MCF 10A (cell line): ENCODE results near the gene KAZN. TPM values are rescaled to one million over a fixed set of nuclear protein-coding genes. Genes with fewer than 3 reads are reported as not detected.

Source experiments
- BruUV-seq: library from RNA; stranded (reverse); fragments of 400-500 nt; replicated peaks from 2 replicates; lab custom pipeline; 2021; lab: Mats Ljungman, UMichigan
- CTCF ChIA-PET: fragments of 300-600 bp; sonication (Branson Sonifier 250); formaldehyde crosslinking; extraction: SDS; loops from one replicate; lab custom pipeline; 2021; ENCODE audit warnings: antibody characterized with exemption, inconsistent platforms; lab: Yijun Ruan, JAX
- POLR2A ChIA-PET: fragments of 300-600, 350-650 bp; sonication (Branson Sonifier 250); formaldehyde crosslinking; extraction: SDS; loops from one replicate; lab custom pipeline; 2020; ENCODE audit warnings: antibody characterized with exemption, inconsistent platforms; lab: Yijun Ruan, JAX
- DNase-seq: peaks from one replicate; pipeline ENCODE4 v3.0.0-alpha.2; 2018; ENCODE audit not compliant: unreplicated experiment
- H3K27ac Mint-ChIP-seq: one replicate; pipeline ENCODE4 v1.8.0; 2022; ENCODE audit warnings: mild to moderate bottlenecking, low read depth, mixed read lengths; ENCODE audit not compliant: unreplicated experiment
- H3K27me3 Mint-ChIP-seq: one replicate; pipeline ENCODE4 v1.8.0; 2022; ENCODE audit warnings: mixed read lengths; ENCODE audit not compliant: insufficient read depth, unreplicated experiment
- H3K36me3 Mint-ChIP-seq: one replicate; pipeline ENCODE4 v1.8.0; 2022; ENCODE audit warnings: mild to moderate bottlenecking, moderate library complexity, mixed read lengths; ENCODE audit not compliant: insufficient read depth, unreplicated experiment
- H3K4me1 Mint-ChIP-seq: one replicate; pipeline ENCODE4 v1.8.0; 2022; ENCODE audit warnings: mixed read lengths; ENCODE audit not compliant: insufficient read depth, unreplicated experiment
- H3K4me3 Mint-ChIP-seq: one replicate; pipeline ENCODE4 v1.8.0; 2022; ENCODE audit warnings: mild to moderate bottlenecking, moderate library complexity, mixed read lengths; ENCODE audit not compliant: unreplicated experiment
- H3K9me3 Mint-ChIP-seq: one replicate; pipeline ENCODE4 v1.8.0; 2022; ENCODE audit warnings: mixed read lengths; ENCODE audit not compliant: unreplicated experiment
- intact Hi-C: fragments of 100-400 bp; cut with micrococcal nuclease; formaldehyde crosslinking; loops from 2 replicates; pipeline ENCODE4 v1.14.1; 2022
- total RNA-seq: library from RNA; stranded (reverse); gene quantifications from 2 replicates; pipeline ENCODE4 v1.2.3, GENCODE V29; 2022
- TF ChIP-seq, protein P1 (sequence below): fragments of 200-600 bp; IDR thresholded peaks from one replicate; pipeline ENCODE4 v1.8.0; 2022; ENCODE audit warnings: antibody characterized with exemption, mild to moderate bottlenecking; ENCODE audit not compliant: unreplicated experiment

The KAZN gene
- total RNA-seq, 1 experiment from 2014 or later = 3.3 TPM

DNA sequence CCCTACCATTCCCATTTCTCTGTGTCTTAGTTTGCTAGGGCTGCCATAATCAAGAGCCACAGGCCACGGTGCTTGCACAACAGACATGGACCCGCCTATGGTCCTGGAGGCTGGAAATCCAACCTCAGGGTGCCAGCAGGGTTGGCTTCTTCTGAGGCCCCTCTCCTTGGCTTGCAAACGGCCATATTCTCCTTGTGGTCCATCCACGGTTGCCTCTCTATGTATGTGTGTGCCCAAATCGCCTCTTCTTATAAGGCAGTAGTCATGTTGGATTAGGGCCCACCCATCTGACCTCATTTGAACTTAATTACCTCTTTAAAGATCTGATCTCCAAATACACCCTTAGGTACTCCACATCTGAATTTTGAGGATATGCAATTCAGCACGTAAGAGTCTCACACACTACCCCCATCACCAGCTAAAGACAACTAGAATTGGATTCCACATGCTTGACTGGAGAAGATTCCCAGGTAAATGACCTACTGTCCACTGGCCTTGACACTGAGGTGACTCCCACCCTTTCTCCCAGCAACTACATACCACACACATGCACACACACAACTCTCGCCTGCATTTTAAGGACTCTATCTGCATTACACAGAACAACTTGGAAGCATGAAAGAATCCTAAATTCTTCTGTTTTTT, 526.7 kb downstream of the KAZN start:
- H3K4me3 Mint-ChIP-seq = no peak overlapping the region
- ChIA-PET POLR2A (interaction anchor here (1.0 kb wide), 1 partner anchor 27 kb away, joined by 3 read pairs; no protein-coding TSS in a partner anchor), CTCF (interaction anchor here (0.7 to 10.6 kb wide), 5 partner anchors 27 to 208 kb away, joined by 3 to 92 read pairs (median 7); partner anchors contain the start of gene TMEM51)
- no peaks in the 10 kb centered on the region for H3K36me3 Mint-ChIP-seq
- no peaks in the 10 kb centered on the region for H3K9me3 Mint-ChIP-seq
- intact Hi-C loops = no loop called here
- TF ChIP-seq, protein P1, sequence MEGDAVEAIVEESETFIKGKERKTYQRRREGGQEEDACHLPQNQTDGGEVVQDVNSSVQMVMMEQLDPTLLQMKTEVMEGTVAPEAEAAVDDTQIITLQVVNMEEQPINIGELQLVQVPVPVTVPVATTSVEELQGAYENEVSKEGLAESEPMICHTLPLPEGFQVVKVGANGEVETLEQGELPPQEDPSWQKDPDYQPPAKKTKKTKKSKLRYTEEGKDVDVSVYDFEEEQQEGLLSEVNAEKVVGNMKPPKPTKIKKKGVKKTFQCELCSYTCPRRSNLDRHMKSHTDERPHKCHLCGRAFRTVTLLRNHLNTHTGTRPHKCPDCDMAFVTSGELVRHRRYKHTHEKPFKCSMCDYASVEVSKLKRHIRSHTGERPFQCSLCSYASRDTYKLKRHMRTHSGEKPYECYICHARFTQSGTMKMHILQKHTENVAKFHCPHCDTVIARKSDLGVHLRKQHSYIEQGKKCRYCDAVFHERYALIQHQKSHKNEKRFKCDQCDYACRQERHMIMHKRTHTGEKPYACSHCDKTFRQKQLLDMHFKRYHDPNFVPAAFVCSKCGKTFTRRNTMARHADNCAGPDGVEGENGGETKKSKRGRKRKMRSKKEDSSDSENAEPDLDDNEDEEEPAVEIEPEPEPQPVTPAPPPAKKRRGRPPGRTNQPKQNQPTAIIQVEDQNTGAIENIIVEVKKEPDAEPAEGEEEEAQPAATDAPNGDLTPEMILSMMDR = no peak
- DNase-seq = no peak
- no peak overlapping the region for H3K27ac Mint-ChIP-seq
- peaks cover 10% of the 10 kb centered on the region for H3K27me3 Mint-ChIP-seq
- BruUV-seq = no TSS peak
- no peaks in the 10 kb centered on the region for H3K4me1 Mint-ChIP-seq

DNA sequence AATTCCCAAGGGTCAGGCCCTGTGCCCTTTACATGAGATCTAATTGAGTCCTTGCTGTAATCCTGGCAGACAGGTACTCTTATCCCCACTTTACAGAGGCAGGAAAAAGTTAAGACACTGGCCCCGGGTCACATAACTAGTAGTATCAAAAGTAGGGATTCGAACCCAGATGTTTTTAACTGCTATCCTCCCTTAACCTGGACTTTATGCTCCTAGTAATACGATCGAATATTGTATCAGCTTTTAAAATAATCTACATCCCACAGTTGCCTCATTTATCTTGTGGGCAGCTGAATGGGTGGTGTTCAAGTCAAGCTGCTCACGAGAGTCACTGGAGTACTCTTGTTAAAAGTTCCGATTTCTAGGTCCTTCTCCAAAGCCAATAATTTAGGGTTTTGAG, 529.6 kb downstream of the KAZN start:
- Mint-ChIP-seq H3K36me3 (no peaks in the 10 kb centered on the region), H3K9me3 (no peaks in the 10 kb centered on the region), H3K4me1 (no peaks in the 10 kb centered on the region), H3K4me3 (no peak overlapping the region), H3K27ac (no peak overlapping the region), H3K27me3 (no peaks in the 10 kb centered on the region)
- POLR2A ChIA-PET = interaction anchor here (0.6 to 1.5 kb wide), 5 partner anchors 9 to 303 kb away, joined by 3 to 7 read pairs (median 4); partner anchors contain the start of gene TMEM51
- no peak for DNase-seq
- TF ChIP-seq, protein P1 = no peak
- CTCF ChIA-PET = interaction anchor here (0.6 to 10.6 kb wide), 32 partner anchors 8 to 1164 kb away, joined by 3 to 92 read pairs (median 5); partner anchors contain the start of gene TMEM51
- intact Hi-C loops = loop anchor here (1.0 kb wide), 3 partner anchors 144 to 303 kb away; no protein-coding TSS in a partner anchor
- no TSS peak for BruUV-seq

DNA sequence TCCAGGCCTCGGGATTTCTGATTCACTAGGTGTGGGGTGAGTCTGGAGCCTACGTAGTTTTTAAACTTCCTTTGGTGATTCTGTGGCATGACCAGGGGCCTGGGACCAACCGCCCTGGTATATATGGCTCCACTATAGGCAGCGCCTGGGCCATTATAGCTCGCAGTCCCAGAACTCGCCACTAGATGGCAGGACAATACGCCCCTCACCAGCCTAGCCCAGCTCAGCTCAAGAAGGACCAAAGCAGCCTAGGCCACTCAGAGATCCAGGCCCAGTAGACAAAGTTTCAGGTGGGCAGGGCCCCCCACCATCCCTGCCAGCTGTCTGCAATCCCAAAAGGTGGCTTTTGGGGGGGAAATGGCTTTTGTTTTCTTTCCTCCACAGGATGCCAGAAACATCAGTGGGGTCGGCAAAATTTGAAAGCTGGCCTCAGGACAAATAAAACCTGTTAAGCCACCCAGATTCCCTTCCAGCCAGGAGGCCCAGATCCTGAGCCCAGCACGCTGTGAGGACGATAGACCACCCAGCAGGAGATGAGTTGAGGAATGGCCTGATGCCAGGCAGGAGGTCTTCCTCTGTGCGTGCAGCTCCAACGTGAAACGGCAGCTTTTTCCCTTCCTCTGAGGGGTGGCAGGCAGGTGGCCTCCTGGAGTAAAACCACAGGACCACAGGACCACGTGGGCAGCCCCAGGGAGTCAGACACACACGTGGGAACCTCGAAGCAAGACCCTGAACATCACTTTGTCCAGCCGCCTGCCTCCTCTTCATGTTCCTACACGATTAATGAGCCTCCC, 530.2 kb downstream of the KAZN start:
- Mint-ChIP-seq H3K4me1 (no peaks in the 10 kb centered on the region), H3K27ac (no peak overlapping the region), H3K36me3 (no peaks in the 10 kb centered on the region), H3K9me3 (no peaks in the 10 kb centered on the region), H3K4me3 (no peak overlapping the region), H3K27me3 (peaks cover 1% of the 10 kb centered on the region)
- peak; percentile 74 for DNase-seq
- POLR2A ChIA-PET = interaction anchor here (0.6 to 1.5 kb wide), 6 partner anchors 8 to 303 kb away, joined by 3 to 7 read pairs (median 4); partner anchors contain the start of gene TMEM51
- BruUV-seq = no TSS peak
- TF ChIP-seq, protein P1 = peak; percentile 86
- CTCF ChIA-PET = interaction anchor here (0.5 to 10.6 kb wide), 39 partner anchors 8 to 1165 kb away, joined by 3 to 92 read pairs (median 4); partner anchors contain the start of gene TMEM51
- intact Hi-C loops = loop anchor here (1.0 kb wide), 3 partner anchors 144 to 303 kb away; no protein-coding TSS in a partner anchor
